Hepatocyte (in vitro differentiated cells): Measurements from ENCODE around the gene TMEM115. TPM values are rescaled to one million over a fixed set of nuclear protein-coding genes. Genes with fewer than 3 reads are reported as not detected.

ENCODE experiments used
- DNase-seq: peaks from one replicate; pipeline ENCODE4 v3.0.0-alpha.2; 2016; ENCODE audit warnings: low spot score
- H2AFZ ChIP-seq: fragments of 200-600 bp; sonication (generic); 2 replicates; pipeline ENCODE4 v1.6.0; 2016; ENCODE audit warnings: antibody characterized with exemption, mild to moderate bottlenecking
- H3K27ac ChIP-seq: fragments of 200-600 bp; sonication (generic); 2 replicates; pipeline ENCODE4 v1.5.1; 2016; ENCODE audit warnings: mild to moderate bottlenecking
- H3K27me3 ChIP-seq: fragments of 200-600 bp; sonication (generic); 2 replicates; pipeline ENCODE4 v1.6.1; 2016
- H3K36me3 ChIP-seq: fragments of 200-600 bp; sonication (generic); replicated peaks from 2 replicates; pipeline ENCODE4 v1.5.1; 2016; ENCODE audit warnings: low read depth; ENCODE audit not compliant: insufficient read depth
- H3K4me1 ChIP-seq: fragments of 200-600 bp; sonication (generic); 2 replicates; pipeline ENCODE4 v1.5.1; 2016; ENCODE audit warnings: mild to moderate bottlenecking, moderate library complexity; ENCODE audit not compliant: insufficient read depth
- H3K4me2 ChIP-seq: fragments of 200-600 bp; sonication (generic); 2 replicates; pipeline ENCODE4 v1.6.0; 2016
- H3K4me3 ChIP-seq: fragments of 200-600 bp; sonication (generic); 2 replicates; pipeline ENCODE4 v1.5.1; 2016; ENCODE audit warnings: mild to moderate bottlenecking
- H3K79me2 ChIP-seq: fragments of 200-600 bp; sonication (generic); 2 replicates; pipeline ENCODE4 v1.6.0; 2017; ENCODE audit warnings: mild to moderate bottlenecking
- H3K9me2 ChIP-seq: fragments of 200-600 bp; sonication (generic); replicated peaks from 2 replicates; pipeline ENCODE4 v1.6.0; 2017; ENCODE audit warnings: mild to moderate bottlenecking; ENCODE audit not compliant: insufficient read depth
- H3K9me3 ChIP-seq: fragments of 200-600 bp; sonication (generic); 2 replicates; pipeline ENCODE4 v1.5.1; 2016; ENCODE audit warnings: low read depth, mild to moderate bottlenecking
- H4K20me1 ChIP-seq: fragments of 200-600 bp; sonication (generic); 2 replicates; pipeline ENCODE4 v1.6.0; 2016; ENCODE audit warnings: mild to moderate bottlenecking; ENCODE audit not compliant: insufficient read depth, poor library complexity, severe bottlenecking
- EZH2 ChIP-seq: fragments of 200-600 bp; sonication (generic); IDR thresholded peaks from 2 replicates; pipeline ENCODE4 v1.6.1; 2016; ENCODE audit warnings: antibody characterized with exemption, mild to moderate bottlenecking, borderline replicate concordance
- EZH2phosphoT487 ChIP-seq: fragments of 200-600 bp; sonication (generic); IDR thresholded peaks from one replicate; pipeline ENCODE4 v1.6.1; 2018; ENCODE audit warnings: antibody characterized with exemption, mild to moderate bottlenecking, low read depth, moderate library complexity; ENCODE audit not compliant: unreplicated experiment, severe bottlenecking
- WGBS: methylation state at CpG from one replicate; pipeline ENCODE4 v1.1.6; 2016; ENCODE audit warnings: low lambda C conversion rate; ENCODE audit errors: missing lambda C conversion rate; 5-methylcytosine and 5-hydroxymethylcytosine counted together
- polyA plus RNA-seq: library from polyadenylated mRNA; unstranded; fragments of >200 nt; fragmentation: Nextera tagmentation; extraction: Ambion mirVana; gene quantifications from 2 replicates; pipeline ENCODE4 v1.2.1, GENCODE V29; 2016
- total RNA-seq: library from RNA; depleted of rRNA; stranded (reverse); fragments of >200 nt; gene quantifications from 2 replicates; pipeline ENCODE4 v1.2.3, GENCODE V29; 2014
- TF ChIP-seq, protein P1 (sequence below): fragments of 200-600 bp; sonication (generic); IDR thresholded peaks from 2 replicates; pipeline ENCODE4 v1.5.1; 2016; ENCODE audit warnings: antibody characterized with exemption, mild to moderate bottlenecking; ENCODE audit not compliant: poor library complexity

Gene TMEM115
- total and polyA plus RNA-seq, 2 experiments from 2014 or later, result 49.3 to 69.9 TPM

DNA sequence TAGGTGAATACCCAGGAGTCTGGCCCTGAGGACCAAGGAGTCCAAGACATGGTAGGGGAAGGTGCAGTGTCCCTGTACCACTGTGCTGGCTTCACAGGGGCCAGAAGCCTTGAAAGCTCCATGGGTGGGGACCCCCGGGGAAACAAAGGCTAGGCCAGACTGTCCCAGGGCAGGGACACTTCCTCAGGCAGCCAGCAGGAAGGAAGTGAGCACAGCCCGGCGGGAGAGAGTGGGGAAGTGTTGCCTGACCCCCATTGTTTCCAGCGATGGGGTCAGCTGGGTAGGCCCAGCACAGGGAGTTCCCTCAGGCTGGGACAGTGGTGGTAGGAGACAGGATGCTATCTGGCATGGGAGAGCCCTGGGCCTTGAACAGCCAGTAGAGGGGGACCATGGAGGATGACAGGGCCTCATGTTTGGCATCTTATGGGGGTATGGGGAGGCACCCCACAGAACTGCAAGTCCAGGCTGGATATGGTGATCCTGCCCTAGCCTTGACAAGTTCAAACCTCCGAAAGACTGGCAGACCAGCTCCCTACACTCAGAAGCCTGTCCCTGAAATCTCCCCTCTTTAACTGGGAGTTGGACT, 35.6 kb downstream of the TMEM115 start:
- Histone ChIP-seq H4K20me1 (peaks cover 2% of the 10 kb centered on the region), H3K4me2 (no peak overlapping the region), H3K4me3 (no peak overlapping the region), H3K27ac (peak overlapping the region; percentile 100), H3K9me2 (no peaks in the 10 kb centered on the region), H3K27me3 (no peaks in the 10 kb centered on the region), H3K4me1 (peaks cover 41% of the 10 kb centered on the region), H3K9me3 (no peaks in the 10 kb centered on the region), H2AFZ (no peak overlapping the region), H3K36me3 (no peaks in the 10 kb centered on the region), H3K79me2 (peaks cover 41% of the 10 kb centered on the region)
- no peak for TF ChIP-seq EZH2
- TF ChIP-seq, protein P1, sequence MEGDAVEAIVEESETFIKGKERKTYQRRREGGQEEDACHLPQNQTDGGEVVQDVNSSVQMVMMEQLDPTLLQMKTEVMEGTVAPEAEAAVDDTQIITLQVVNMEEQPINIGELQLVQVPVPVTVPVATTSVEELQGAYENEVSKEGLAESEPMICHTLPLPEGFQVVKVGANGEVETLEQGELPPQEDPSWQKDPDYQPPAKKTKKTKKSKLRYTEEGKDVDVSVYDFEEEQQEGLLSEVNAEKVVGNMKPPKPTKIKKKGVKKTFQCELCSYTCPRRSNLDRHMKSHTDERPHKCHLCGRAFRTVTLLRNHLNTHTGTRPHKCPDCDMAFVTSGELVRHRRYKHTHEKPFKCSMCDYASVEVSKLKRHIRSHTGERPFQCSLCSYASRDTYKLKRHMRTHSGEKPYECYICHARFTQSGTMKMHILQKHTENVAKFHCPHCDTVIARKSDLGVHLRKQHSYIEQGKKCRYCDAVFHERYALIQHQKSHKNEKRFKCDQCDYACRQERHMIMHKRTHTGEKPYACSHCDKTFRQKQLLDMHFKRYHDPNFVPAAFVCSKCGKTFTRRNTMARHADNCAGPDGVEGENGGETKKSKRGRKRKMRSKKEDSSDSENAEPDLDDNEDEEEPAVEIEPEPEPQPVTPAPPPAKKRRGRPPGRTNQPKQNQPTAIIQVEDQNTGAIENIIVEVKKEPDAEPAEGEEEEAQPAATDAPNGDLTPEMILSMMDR, result no peak
- no peak for DNase-seq
- WGBS, result 86% methylated on average over 5 of the region's 5 CpGs

DNA sequence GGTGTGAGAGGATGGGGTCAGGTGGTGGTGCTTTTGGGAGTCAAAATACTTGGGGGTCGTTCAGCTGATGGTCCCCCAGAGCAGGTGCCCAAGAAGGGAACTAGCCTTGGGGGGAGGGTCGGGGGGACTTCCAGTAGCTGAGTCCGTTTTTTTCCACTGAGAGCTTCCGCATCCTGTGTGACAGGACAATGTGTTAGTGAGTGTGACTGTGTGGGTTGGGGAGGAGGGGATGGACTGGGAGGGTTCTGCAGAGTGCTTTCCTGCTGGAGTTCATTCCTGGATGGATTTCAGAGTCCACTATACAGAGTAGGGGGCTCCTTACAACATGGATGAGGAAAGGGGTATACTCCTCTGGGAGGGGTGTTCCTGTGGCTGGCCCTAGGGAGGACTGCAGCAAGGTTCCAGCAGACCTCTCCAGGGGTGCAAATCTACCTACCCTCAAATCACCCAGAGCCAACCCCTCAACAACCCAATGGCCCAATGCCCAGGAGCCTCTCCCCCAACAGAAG, 36.2 kb downstream of the TMEM115 start:
- Histone ChIP-seq H3K9me3 (no peaks in the 10 kb centered on the region), H4K20me1 (peaks cover 2% of the 10 kb centered on the region), H3K27me3 (no peaks in the 10 kb centered on the region), H2AFZ (no peak overlapping the region), H3K27ac (peak overlapping the region; percentile 100), H3K79me2 (peaks cover 46% of the 10 kb centered on the region), H3K4me2 (peak overlapping the region; percentile 97), H3K36me3 (no peaks in the 10 kb centered on the region), H3K4me3 (no peak overlapping the region), H3K4me1 (peaks cover 45% of the 10 kb centered on the region), H3K9me2 (no peaks in the 10 kb centered on the region)
- 70% methylated on average over 4 of the region's 4 CpGs for WGBS
- TF ChIP-seq, protein P1, result no peak
- TF ChIP-seq EZH2 (no peak), EZH2phosphoT487 (no peak)
- DNase-seq, result no peak

GRCh38 chr3:50322386-50323091, 36.8 kb downstream of the TMEM115 start, which contains the start of gene HYAL2:
HYAL2 (minus strand) TSS chr3:50322745; CDS start chr3:50320489, 2,256 bp downstream.
- Histone ChIP-seq H2AFZ (peak within 1 kb of the TSS; percentile 84), H3K4me1 (peaks cover 51% of the 10 kb centered on the region)
- WGBS, result 44% methylated on average over 31 of the region's 31 CpGs

More at GRCh38 chr3:50322386-50323091, 36.8 kb downstream of the TMEM115 start, which contains the start of gene HYAL2:
- Histone ChIP-seq H3K79me2 (peaks cover 48% of the 10 kb centered on the region), H3K4me3 (peak within 1 kb of the TSS; percentile 88), H4K20me1 (peaks cover 3% of the 10 kb centered on the region), H3K27me3 (no peaks in the 10 kb centered on the region), H3K9me2 (no peaks in the 10 kb centered on the region), H3K4me2 (peak within 1 kb of the TSS; percentile 97), H3K36me3 (no peaks in the 10 kb centered on the region), H3K9me3 (no peaks in the 10 kb centered on the region), H3K27ac (peak within 1 kb of the TSS; percentile 100)
- no peak for DNase-seq
- TF ChIP-seq, protein P1, result no peak
- TF ChIP-seq EZH2phosphoT487 (no peak), EZH2 (no peak)
